DMS153 treated with DMSO at 0.1 percent for 48 hours (cell line): ENCODE data around the gene PABPC3.

ENCODE experiments used
- DNase-seq: peaks from one replicate; lab custom pipeline; 2025; ENCODE audit not compliant: unreplicated experiment; lab: John Stamatoyannopoulos, UW

The PABPC3 gene

GRCh38 chr13:25095851-25096453, at the start of gene PABPC3:
TSS of gene PABPC3 (plus strand) at chr13:25096136. CDS start at chr13:25096199, 63 bp downstream.
- DNase-seq = no peak

GRCh38 chr13:25046274-25046984, 49.5 kb upstream of the PABPC3 start:
- DNase-seq = no peak

GRCh38 chr13:25046985-25047511, 48.9 kb upstream of the PABPC3 start:
- DNase-seq = no peak

GRCh38 chr13:25051065-25051464, 44.9 kb upstream of the PABPC3 start:
- no peak for DNase-seq

GRCh38 chr13:25059166-25059565, 36.8 kb upstream of the PABPC3 start:
- DNase-seq = no peak

- DNase-seq = no peak
Observed at GRCh38 chr13:25059958-25060357, 36.0 kb upstream of the PABPC3 start.

GRCh38 chr13:25062479-25062878, 33.5 kb upstream of the PABPC3 start:
- no peak for DNase-seq

- no peak for DNase-seq
Observed at GRCh38 chr13:25064396-25064795, 31.5 kb upstream of the PABPC3 start.

- no peak for DNase-seq
Observed at GRCh38 chr13:25065974-25066770, 29.8 kb upstream of the PABPC3 start.

- peak; percentile 32 for DNase-seq
Observed at GRCh38 chr13:25067064-25067463, 28.9 kb upstream of the PABPC3 start.

- DNase-seq = no peak
Observed at GRCh38 chr13:25068810-25069209, 27.1 kb upstream of the PABPC3 start.

- DNase-seq = no peak
Observed at GRCh38 chr13:25069236-25069635, 26.7 kb upstream of the PABPC3 start.

GRCh38 chr13:25069911-25070310, 26.0 kb upstream of the PABPC3 start:
- no peak for DNase-seq

- DNase-seq = no peak
Observed at GRCh38 chr13:25080773-25081172, 15.2 kb upstream of the PABPC3 start.

- DNase-seq = no peak
Observed at GRCh38 chr13:25084096-25084495, 11.8 kb upstream of the PABPC3 start.

- no peak for DNase-seq
Observed at GRCh38 chr13:25085125-25085742, 10.7 kb upstream of the PABPC3 start.

GRCh38 chr13:25088562-25089221, 7.2 kb upstream of the PABPC3 start:
- DNase-seq = no peak

GRCh38 chr13:25097426-25097825, 1.5 kb downstream of the PABPC3 start:
- no peak for DNase-seq

GRCh38 chr13:25103711-25104110, 7.8 kb downstream of the PABPC3 start:
- no peak for DNase-seq

- no peak for DNase-seq
Observed at GRCh38 chr13:25109341-25109740, 13.4 kb downstream of the PABPC3 start.
